ENCODE results near the gene NKX2-4. TPM values are rescaled to one million over a fixed set of nuclear protein-coding genes. Genes with fewer than 3 reads are reported as not detected.

NKX2-4 gene
- total and polyA plus RNA-seq, 2 donors (not counting 1 experiment from before 2014, with no cell fraction given): not detected

GRCh38 chr20:21432911-21433310 is 35.6 kb upstream of the NKX2-4 start:
- Histone ChIP-seq H2AFZ (ENCODE audit: insufficient read depth, low read depth, low read length, poor library complexity, severe bottlenecking) (no peak overlapping the region), H4K20me1 (ENCODE audit: control insufficient read depth, insufficient read depth, low read length, poor library complexity, severe bottlenecking) (no peaks in the 10 kb centered on the region), H3K27ac (ENCODE audit: low read length in 2 of 2) (no peak overlapping the region), H3K4me1 (ENCODE audit: control insufficient read depth in 2 of 2, insufficient read depth in 2 of 2, low read length in 2 of 2) (no peaks in the 10 kb centered on the region), H3K79me2 (ENCODE audit: control insufficient read depth, insufficient read depth, low read length) (no peaks in the 10 kb centered on the region), H3K36me3 (replicated peaks in 1 of 2; ENCODE audit: control extremely low read depth in 1 of 2, control insufficient read depth in 1 of 2, extremely low read depth in 1 of 2, insufficient read depth in 2 of 2, low read length in 1 of 2) (no peaks in the 10 kb centered on the region), H3K9ac (ENCODE audit: low read length) (no peak overlapping the region), H3K27me3 (replicated peaks in 1 of 4; ENCODE audit: control extremely low read depth in 1 of 4, control insufficient read depth in 3 of 4, insufficient read depth in 4 of 4, low read length in 3 of 4) (peaks cover 0 to 6% (median under 1%) of the 10 kb centered on the region in 4 experiments), H3K4me3 (ENCODE audit: control extremely low read depth in 1 of 5, extremely low read depth in 1 of 5, insufficient read depth in 1 of 5, low read depth in 2 of 5, low read length in 4 of 5) (no peak overlapping the region), H3K4me2 (replicated peaks; ENCODE audit: low read depth, low read length, poor library complexity, severe bottlenecking) (no peak overlapping the region), H3K9me3 (ENCODE audit: control extremely low read depth in 1 of 3, control insufficient read depth in 2 of 3, insufficient read depth in 1 of 3, low read length in 2 of 3) (no peaks in the 10 kb centered on the region)
- ChIA-PET POLR2A (no interaction called here), CTCF (no interaction called here)
- intact Hi-C loops (cut with micrococcal nuclease): no loop called here
- Mint-ChIP-seq H3K4me1 (no peaks in the 10 kb centered on the region), H3K4me3 (no peak overlapping the region), H3K27ac (no peak overlapping the region), H3K27me3 (peaks cover 47% of the 10 kb centered on the region), H3K9me3 (ENCODE audit: insufficient read depth) (no peaks in the 10 kb centered on the region)
- ATAC-seq (ENCODE audit: low read depth): no peak
- 95% methylated on average over 3 of the region's 4 CpGs for WGBS (ENCODE audit: insufficient coverage)
- TF ChIP-seq CTCF (IDR thresholded peaks at IDR 0.05): no peak
- TF ChIP-seq EZH2 (IDR thresholded peaks at IDR 0.05; ENCODE audit: borderline replicate concordance, insufficient read depth, low read depth, low read length, poor library complexity, severe bottlenecking): no peak
- DNase-seq: no peak

- Histone ChIP-seq H3K79me2 (ENCODE audit: control insufficient read depth, insufficient read depth, low read length) (no peaks in the 10 kb centered on the region), H4K20me1 (ENCODE audit: control insufficient read depth, insufficient read depth, low read length, poor library complexity, severe bottlenecking) (no peaks in the 10 kb centered on the region), H3K27me3 (replicated peaks in 1 of 4; ENCODE audit: control extremely low read depth in 1 of 4, control insufficient read depth in 3 of 4, insufficient read depth in 4 of 4, low read length in 3 of 4) (peaks cover 0 to 4% (median under 1%) of the 10 kb centered on the region in 4 experiments), H2AFZ (ENCODE audit: insufficient read depth, low read depth, low read length, poor library complexity, severe bottlenecking) (no peak overlapping the region), H3K4me2 (replicated peaks; ENCODE audit: low read depth, low read length, poor library complexity, severe bottlenecking) (no peak overlapping the region), H3K9me3 (ENCODE audit: control extremely low read depth in 1 of 3, control insufficient read depth in 2 of 3, insufficient read depth in 1 of 3, low read length in 2 of 3) (peaks cover 0 to 10% (median 6%) of the 10 kb centered on the region in 3 donors), H3K9ac (ENCODE audit: low read length) (no peak overlapping the region), H3K4me3 (ENCODE audit: control extremely low read depth in 1 of 5, extremely low read depth in 1 of 5, insufficient read depth in 1 of 5, low read depth in 2 of 5, low read length in 4 of 5) (no peak overlapping the region), H3K36me3 (replicated peaks in 1 of 2; ENCODE audit: control extremely low read depth in 1 of 2, control insufficient read depth in 1 of 2, extremely low read depth in 1 of 2, insufficient read depth in 2 of 2, low read length in 1 of 2) (no peaks in the 10 kb centered on the region), H3K4me1 (ENCODE audit: control insufficient read depth in 2 of 2, insufficient read depth in 2 of 2, low read length in 2 of 2) (no peaks in the 10 kb centered on the region), H3K27ac (ENCODE audit: low read length in 2 of 2) (no peak overlapping the region)
- Mint-ChIP-seq H3K9me3 (ENCODE audit: insufficient read depth) (peaks cover 8% of the 10 kb centered on the region), H3K27me3 (peaks cover 33% of the 10 kb centered on the region), H3K4me1 (no peaks in the 10 kb centered on the region), H3K4me3 (no peak overlapping the region), H3K27ac (no peak overlapping the region)
- ChIA-PET CTCF (no interaction called here), POLR2A (no interaction called here)
- no peak for DNase-seq
- no peak for ATAC-seq (ENCODE audit: low read depth)
- intact Hi-C loops (cut with micrococcal nuclease): no loop called here
- WGBS (ENCODE audit: insufficient coverage): 92% methylated on average over 2 of the region's 3 CpGs
- TF ChIP-seq EZH2 (IDR thresholded peaks at IDR 0.05; ENCODE audit: borderline replicate concordance, insufficient read depth, low read depth, low read length, poor library complexity, severe bottlenecking) (no peak), CTCF (IDR thresholded peaks at IDR 0.05) (no peak)
Measured at GRCh38 chr20:21430020-21430419, 32.7 kb upstream of the NKX2-4 start.
